DND-41 (cell line): ENCODE measurements around the gene EPS15.

Experiments
- EZH2 ChIP-seq: IDR thresholded peaks from 3 replicates; pipeline ENCODE4 v1.6.1; 2012; ENCODE audit warnings: borderline replicate concordance, low read depth, mild to moderate bottlenecking, moderate library complexity, low read length, inconsistent platforms; ENCODE audit not compliant: severe bottlenecking
- TF ChIP-seq, protein P1 (sequence below): IDR thresholded peaks from 2 replicates; pipeline ENCODE4 v1.5.1; 2012; ENCODE audit warnings: borderline replicate concordance, low read length, moderate library complexity, mild to moderate bottlenecking; ENCODE audit not compliant: poor library complexity, severe bottlenecking; ENCODE audit errors: extremely low read depth

DNA sequence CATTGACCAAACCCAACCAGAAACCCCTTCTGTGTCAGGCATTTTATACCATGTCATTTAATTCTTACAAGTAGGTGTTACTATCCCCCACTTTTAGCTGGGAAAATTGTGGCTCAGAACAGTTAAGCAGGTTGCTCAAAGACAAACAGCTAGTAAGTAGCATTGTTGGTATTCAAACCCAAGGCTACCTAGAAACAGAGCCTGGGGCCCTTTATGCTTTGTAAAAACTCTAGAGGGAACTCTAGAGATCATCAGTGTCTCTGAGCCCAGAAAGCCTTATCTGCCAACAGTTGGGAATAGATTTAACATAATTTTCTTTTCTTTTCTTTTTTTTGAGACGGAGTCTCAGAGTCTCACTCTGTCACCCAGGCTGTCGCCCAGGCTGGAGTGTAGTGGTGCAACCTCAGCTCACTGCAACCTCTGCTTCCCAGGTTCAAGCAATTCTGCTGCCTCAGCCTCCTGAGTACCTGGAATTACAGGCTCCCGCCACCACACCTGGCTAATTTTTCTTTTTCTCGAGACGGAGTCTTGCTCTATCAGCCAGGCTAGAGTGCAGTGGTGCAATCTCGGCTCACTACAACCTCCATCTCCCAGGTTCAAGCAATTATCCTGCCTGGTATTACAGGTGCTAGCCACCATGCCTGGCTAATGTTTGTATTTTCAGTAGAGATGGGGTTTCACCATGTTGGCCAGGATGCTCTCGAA, 49.3 kb upstream of the EPS15 start:
- TF ChIP-seq, protein P1, sequence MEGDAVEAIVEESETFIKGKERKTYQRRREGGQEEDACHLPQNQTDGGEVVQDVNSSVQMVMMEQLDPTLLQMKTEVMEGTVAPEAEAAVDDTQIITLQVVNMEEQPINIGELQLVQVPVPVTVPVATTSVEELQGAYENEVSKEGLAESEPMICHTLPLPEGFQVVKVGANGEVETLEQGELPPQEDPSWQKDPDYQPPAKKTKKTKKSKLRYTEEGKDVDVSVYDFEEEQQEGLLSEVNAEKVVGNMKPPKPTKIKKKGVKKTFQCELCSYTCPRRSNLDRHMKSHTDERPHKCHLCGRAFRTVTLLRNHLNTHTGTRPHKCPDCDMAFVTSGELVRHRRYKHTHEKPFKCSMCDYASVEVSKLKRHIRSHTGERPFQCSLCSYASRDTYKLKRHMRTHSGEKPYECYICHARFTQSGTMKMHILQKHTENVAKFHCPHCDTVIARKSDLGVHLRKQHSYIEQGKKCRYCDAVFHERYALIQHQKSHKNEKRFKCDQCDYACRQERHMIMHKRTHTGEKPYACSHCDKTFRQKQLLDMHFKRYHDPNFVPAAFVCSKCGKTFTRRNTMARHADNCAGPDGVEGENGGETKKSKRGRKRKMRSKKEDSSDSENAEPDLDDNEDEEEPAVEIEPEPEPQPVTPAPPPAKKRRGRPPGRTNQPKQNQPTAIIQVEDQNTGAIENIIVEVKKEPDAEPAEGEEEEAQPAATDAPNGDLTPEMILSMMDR, result no peak
- TF ChIP-seq EZH2, result no peak
